Measurements from ENCODE around the gene DHRS4L2.
"Not testable (repeated sequence)": the region's sequence is repeated elsewhere in the genome, so short reads cannot be mapped to it uniquely, and the experiment has no call there.

Gene DHRS4L2

DNA sequence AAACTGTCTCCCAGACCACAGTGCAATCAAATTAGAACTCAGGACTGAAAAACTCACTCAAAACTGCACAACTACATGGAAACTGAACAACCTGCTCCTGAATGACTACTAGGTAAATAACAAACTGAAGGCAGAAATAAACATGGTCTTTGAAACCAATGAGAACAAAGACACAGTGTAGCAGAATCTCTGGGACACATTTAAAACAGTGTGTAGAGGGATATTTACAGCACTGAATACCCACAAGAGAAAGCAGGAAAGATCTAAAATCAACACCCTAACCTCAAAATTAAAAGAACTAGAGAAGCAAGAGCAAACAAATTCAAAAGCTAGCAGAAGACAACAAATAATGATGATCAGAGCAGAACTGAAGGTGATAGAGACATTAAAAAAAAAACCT lies 14.7 kb upstream of the DHRS4L2 start:
- DNase-seq: not testable (repeated sequence)

DNA sequence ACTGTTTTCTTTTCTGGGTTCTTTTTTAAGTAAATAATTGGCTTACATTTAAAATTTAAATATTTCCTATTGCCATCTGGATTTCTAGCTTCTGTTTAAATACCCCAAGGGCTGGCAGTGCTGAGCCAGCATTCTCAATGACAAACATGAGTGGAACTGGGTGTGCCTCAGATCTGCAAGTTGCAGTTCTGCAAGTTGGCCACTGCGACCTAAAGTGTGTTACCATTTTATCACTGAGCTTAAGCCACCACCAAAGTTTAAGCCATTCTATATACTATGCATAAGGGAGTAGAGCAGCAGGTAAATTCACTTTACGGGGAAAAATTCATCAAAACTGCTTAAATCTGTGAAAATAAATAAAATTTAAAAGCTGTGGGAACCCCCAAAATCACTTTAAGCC lies 11.5 kb upstream of the DHRS4L2 start:
- peak; percentile 30 for DNase-seq

DNA sequence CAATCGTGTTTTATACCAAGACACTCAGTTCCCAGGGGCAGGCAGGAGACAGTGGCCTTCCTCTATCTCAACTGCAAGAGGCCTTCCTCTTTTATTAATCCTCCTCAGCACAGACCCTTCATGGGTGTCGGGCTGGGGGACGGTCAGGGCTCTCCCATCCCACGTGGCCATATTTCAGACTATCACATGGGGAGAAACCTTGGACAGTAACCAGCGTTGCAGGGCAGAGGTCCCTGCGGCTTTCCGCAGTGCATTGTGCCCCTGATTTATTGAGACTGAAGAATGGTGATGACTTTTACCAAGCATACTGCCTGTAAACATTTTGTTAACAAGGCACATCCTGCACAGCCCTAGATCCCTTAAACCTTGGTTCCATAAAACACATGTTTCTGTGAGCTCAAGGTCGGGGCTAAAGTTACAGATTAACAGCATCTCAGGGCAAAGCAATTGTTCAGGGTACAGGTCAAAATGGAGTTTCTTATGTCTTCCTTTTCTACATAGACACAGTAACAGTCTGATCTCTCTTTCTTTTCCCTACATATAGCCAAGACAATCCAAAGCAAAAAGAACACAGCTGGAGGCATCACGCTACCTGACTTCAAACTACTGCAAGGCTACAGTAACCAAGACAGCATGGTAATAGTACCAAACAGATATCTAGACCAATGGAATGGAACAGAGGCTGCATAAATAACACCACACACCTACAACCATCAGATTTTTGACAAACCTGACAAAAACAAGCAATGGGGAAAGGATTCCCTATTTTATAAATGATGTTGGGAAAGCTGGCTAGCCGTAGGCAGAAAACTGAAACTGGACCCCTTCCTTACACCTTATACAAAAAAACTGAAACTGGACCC lies 6.5 kb upstream of the DHRS4L2 start:
- DNase-seq: not testable (repeated sequence)

DNA sequence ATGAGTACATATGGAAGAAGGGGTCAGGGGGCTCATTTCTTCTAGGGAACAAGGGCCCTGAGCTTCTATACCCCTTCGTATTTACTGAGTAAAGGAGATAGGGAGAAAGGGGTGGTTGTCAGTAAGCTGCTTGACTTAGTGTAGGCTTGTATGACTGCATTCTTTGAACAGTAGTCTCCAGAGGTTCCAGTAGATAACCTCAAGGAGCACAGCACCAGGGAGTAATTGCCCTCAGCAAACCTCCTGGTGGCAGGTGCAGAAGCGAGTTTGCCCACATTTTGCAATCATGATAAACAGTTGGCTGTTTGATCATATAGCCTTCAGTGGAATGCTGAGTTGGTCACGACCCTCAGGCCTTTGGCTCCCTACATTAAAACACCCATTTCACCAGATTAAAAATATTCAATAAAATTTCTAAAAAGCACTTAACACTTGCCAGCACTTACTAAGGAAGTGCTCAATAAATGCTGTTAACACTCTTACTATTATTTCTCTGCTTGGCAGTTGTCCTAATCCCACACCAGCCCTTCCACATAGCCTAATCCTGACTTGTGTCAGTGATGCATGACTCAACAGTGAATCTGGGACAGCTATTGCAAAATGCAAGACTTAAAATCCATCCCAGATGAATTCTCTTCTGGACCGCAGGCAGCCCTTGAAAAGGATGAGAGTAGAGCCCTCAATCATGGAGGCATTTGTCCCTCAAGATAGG lies 3.7 kb upstream of the DHRS4L2 start:
- no peak for DNase-seq

DNA sequence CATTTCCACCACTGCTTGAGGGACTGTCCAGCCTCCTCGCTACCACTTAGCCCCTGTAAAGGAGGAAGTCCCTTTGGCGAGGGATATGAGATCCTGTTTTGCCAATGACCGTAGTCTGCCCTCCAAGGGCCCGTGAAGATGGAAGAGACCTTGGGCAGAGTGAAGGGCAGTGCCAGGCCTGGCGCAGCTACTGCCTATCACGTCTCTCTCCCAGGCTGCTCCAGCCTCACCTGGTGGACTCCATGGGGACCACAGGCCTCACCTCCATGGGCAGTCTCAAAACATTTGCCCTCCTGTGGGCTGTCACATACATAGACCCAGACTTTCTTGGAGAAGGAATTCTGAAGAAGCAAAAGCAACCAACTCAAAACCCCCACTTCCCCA lies 514 bp upstream of the DHRS4L2 start:
- DNase-seq: peak; percentile 19

DNA sequence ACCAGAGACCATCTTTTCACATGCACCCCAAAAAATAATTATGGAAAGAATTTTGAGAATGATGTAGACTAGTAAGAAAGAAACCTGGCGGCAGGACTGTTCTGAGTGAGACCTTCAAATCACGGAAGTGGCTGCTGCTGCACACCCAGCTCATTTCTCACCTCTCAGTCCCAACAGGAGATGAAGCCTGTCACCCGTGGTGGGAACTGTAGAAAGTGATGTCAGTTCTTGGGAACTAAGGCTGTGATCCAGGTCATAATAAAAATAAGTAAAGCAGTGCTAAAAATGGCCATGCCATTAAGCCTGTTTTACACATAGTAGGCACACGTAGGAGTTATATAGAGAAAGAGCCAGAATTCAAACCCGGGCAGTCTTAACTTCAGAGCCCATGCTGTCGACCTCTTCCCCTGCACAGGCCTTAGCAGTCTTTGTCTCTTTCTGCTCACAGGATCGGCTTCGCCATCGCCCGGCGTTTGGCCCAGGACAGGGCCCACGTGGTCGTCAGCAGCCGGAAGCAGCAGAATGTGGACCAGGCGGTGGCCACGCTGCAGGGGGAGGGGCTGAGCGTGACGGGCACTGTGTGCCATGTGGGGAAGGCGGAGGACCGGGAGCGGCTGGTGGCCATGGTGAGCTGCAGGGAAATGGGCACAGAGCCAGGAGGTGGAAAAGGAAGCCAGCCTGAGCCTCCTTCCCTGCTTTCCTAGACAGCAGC lies 1.2 kb downstream of the DHRS4L2 start:
- peak; percentile 58 for DNase-seq

DNA sequence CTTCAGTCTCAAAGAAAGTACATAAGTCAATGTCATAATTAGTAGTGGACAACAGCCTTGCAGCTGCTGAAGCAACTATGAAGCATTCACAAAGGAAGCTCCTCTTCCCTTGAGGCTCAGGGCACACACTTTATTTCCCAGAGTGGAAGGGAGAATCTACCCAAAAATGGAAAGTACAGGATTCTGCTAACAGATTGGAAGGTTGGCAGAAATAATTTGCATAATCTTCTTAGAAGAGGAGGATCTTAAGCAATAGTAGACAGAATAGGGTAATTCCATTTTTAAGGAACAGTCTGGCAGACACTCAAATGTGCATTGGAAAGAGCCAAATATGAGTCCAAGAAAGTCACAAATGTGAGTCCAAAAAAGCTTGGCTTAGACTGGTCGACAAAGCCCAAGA lies 2.2 kb downstream of the DHRS4L2 start:
- not testable (repeated sequence) for DNase-seq

DNA sequence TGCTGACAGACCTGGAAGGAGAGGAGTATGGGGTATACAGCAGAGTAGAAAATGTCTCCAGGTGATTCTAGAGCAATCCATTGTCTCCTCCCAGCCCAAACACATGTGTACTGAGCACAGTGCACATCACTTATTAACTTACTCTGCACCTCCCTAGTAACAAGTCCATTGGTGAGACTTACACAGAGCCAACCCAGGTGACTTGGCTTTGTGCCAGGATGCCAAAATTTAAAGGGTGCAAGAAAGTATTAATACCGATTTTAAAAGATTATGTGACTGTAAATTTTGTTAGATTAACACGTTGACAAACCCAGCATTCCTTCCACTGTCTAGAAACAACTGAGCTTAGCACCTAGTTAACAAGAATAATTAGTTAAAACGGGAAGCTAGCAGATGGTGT lies 4.3 kb downstream of the DHRS4L2 start:
- not testable (repeated sequence) for DNase-seq

DNA sequence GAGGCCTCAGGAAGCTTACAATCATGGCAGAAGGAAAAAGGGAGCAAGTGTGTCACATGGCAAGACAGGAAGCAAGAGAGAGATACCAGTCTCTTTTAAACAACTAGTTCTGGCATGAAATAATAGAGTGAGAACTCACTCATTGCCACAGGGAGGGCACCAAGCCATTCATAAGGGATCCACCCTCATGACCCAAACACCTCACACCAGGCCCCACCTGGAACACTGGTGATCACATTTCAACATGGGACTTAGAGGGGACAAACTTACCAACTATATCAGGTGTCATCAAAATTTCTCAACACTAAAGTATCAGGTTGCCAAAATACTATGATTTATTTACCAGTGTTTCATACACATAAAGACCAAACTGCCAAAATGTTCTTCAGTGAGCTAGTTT lies 7.3 kb downstream of the DHRS4L2 start:
- DNase-seq: not testable (repeated sequence)

DNA sequence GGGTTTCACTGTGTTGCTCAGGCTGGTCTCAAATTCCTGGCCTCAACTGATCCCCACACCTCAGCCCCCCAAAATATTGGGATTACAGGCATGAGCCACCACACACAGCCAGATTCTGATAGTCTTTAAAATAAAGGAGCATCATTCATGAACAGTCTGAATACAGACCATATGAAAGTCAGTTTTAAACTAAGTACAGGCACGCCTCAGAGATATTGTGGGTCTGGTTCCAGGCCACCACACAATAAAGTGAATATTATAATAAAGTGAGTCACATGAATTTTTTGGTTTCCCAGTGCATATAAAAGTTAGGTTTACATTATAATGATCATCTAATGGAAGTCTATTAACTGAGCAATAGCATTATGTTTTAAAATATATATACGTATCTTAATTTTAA lies 8.1 kb downstream of the DHRS4L2 start:
- DNase-seq: not testable (repeated sequence)

DNA sequence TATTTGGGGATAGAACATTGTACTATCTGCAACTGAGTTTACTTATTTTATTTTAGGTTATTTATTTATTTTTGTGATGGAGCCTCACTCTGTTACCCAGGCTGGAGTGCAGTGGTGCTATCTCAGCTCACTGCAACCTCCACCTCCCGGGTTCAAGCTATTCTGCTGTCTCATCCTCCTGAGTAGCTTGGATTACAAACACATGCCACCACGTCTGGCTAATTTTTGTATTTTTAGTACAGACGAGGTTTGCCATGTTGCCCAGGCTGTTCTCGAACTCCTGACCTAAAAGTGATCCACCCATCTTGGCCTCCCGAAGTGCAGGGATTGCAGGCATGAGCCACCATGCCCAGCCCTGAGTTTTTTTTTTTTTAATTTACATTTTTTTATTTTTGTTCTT lies 10.9 kb downstream of the DHRS4L2 start:
- DNase-seq: not testable (repeated sequence)

DNA sequence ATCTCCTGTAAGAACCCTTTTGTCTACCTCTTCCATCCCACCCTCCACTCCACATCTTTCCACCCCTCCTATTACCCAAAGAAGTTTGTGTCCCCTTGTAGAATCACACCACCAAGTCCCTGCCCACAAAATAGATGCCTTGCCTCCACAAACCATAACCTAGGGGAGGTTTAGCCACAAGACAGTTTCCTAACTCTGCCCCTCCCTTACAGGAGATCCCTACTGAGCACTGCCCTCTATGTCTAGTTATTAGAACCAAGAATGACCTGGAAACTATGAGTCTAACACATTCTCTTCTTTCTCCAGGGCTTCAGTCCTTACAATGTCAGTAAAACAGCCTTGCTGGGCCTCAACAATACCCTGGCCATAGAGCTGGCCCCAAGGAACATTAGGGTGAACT lies 12.3 kb downstream of the DHRS4L2 start:
- not testable (repeated sequence) for DNase-seq

DNA sequence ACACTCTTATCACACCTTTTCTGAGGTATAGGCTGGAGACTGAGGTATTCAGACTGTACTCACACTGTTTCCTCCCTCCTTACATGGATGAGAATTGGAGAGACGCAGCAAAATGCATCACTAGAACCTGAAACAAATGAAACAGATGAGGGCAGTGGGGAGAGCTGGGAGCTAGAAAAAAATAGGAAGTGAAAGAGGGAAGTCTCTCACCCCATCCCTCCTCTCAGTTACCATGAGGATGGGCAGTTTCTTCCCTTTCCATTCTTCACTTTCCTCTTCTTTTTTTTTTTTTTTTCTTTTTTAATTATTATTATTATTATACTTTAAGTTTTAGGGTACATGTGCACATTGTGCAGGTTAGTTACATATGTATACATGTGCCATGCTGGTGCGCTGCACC lies 12.9 kb downstream of the DHRS4L2 start:
- DNase-seq: not testable (repeated sequence)

DNA sequence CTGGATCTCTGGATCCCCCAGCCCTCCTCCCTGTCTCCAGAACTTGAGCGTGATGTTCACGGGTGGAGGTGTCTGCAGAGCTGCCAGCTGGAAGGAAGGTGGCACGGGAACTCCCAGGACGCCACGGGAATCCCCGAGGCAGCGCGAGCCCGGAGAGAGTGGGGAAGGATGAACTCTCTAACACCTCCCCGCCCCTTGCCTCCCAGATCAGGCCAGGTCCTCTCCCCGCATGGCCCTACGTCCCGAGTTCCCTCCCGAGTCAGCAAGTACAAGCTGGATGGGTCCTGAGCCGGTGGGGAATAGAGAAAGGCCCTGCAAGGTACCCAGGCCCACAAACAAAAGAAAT lies 17.7 kb downstream of the DHRS4L2 start:
- DNase-seq: peak; percentile 45

DNA sequence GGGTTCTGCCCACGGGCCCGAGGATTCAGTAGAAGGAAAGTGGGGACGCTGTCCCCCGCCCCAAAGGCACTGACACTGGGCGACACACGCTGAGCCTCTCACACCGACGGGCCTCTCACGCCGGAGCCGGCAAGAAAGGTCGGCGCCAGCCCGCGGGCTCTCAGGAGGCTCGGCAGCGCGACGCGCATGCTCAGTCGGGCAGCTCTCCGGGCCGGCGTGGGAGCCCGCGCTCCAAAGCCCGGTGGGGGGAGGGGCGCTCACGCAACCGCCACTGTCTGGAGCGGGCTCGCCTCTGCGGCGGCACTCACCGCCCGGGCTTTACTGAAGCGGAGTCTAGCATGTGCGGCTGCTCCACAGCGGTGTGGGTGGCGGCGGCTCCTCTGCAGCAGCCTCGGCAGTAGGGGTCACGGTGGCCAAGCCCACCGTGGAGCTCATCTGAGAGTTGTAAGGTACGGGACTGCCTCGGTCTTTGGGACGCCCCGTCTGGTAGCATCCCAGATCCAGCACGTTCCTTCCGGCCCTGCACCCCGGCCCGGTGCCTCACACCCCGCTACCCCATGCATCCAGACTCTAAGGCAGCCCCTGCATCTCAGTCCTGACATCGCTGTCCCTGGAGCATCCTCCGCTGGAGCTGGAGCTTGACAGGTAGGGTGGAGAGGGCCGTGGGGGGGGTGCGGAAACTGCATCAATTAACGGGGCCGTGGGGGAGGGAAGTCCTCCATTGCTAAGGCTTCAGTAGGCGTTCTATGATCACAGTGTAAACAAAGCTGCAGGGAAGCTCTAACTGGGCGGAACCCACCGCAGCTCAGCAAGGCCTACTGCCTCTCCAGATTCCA lies 18.3 kb downstream of the DHRS4L2 start:
- DNase-seq: peak; percentile 66

DNA sequence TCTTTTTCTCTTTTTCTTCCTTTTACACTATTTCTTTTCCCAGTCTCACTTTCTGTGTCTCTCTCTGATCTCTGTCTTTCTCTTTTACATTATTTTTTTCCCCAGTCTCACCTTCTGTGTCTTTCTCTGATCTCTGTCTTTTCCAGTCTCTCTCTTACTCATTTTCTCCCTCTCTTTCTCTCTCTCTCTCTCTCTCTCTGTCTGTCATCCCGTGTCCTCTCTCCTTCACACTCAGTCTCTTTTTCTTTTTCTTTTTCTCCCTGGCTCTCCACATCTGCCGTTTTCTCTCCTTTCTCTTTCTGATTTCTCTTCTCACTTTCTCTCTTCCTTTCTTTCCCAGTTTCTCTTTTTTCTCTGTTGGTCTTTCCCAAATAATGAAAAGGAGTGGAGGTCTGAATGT lies 22.3 kb downstream of the DHRS4L2 start:
- DNase-seq: no peak

DNA sequence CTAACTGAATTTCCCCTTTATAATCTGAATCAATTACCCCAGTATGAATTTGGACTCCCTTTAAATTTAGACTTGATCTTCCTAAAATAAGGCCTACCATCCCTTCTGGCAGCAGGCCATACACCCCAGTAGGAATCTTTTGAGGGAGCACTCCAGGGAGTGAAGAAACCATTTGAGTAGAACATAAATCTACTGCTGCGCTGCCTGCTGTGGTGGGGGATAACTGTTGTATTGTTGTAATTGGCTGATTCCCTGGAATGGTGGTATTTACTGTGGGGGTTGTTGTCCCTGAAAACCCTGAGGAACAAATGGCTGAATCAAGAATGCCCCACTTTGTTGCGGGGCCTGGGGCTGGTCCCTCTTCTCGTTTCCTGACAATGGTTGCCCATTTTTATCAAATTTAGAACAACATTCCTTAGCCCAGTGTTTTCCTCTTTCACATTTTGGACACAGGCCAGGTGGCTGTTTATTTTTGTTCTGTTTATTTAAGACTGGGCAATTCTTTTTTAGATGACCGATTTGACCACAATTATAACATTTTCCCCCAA lies 24.1 kb downstream of the DHRS4L2 start:
- not testable (repeated sequence) for DNase-seq

DNA sequence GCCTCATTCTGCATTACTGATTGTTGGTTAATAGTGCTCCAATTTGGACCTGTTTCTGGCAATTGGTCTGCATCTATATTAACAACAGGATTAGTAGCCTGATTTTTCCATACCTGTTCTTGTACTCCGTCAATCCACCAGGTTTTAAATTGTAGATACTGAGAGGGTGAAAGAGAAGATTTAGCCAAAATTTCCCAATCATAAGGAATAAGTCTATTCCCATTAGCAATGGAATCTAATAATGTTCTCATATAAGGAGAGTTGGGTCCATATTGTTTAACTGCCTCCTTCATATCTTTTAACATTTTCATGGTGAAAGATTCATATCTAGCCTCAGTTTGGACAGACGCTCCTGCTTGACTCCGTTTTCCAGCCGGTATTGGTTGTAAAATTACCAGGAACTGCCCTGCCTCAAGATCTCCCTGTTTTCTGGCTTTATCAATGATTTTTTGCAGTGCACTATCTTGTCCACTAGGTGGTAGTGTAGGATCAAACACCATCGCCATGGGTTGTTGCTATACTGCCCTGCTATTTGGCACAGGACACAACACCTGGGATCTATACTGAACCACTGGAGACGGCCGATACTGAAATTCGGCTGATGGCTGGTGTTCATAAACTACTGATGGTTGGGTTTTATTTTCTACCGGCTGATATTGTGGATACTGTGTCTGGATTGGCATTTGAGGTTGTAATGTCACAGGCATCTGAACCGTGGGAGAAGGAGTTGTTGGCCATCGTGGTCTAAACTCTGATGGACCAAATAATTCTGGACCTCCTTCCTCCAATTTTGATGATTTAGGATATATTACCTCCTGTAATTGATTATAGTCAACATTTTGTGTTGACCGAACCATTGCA lies 25.2 kb downstream of the DHRS4L2 start:
- peak; percentile 79 for DNase-seq

DNA sequence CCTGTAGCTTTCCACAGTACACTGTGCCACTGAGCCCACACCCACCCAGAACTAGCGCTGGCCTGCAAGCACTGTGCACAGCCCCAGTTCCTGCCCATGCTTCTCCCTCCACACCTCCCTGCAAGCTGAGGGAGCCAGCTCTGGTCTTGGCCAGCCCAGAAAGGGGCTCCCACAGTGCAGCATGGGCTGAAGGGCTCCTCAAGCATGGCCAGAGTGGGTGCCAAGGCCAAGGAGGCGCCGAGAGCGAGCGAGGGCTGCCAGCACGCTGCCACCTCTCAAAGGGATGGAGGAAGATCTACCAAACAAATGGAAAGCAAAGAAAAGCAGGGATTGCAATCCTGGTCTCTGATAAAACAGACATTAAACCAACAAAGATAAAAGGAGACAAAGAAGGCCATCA lies 27.0 kb downstream of the DHRS4L2 start:
- not testable (repeated sequence) for DNase-seq

DNA sequence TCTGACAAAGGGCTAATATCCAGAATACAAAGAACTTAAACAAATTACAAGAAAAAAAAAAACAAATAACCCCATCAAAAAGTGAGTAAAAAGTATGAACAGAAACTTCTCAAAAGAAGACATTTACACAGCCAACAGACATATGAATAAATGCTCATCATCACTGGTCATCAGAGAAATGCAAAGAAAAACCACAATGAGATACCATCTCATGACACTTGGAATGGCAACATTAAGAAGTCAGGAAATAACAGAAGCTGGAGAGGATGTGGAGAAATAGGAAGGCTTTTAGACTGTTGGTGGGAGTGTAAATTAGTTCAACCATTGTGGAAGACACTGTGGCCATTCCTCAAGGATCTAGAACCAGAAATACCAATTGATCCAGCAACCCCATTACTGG lies 30.2 kb downstream of the DHRS4L2 start:
- DNase-seq: not testable (repeated sequence)

DNA sequence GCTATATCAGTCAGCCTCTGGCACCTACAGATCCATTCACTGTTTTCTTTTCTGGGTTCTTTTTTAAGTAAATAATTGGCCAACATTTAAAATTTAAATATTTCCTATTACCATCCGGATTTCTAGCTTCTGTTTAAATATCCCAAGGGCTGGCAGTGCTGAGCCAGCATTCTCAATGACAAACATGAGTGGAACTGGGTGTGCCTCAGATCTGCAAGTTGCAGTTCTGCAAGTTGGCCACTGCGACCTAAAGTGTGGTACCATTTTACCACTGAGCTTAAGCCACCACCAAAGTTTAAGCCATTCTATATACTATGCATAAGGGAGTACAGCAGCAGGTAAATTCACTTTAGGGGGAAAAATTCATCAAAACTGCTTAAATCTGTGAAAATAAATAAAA lies 31.2 kb downstream of the DHRS4L2 start:
- DNase-seq: not testable (repeated sequence)
